ENCODE data around the gene KSR1. TPM values are rescaled to one million over a fixed set of nuclear protein-coding genes. Genes with fewer than 3 reads are reported as not detected.

Gene KSR1
- total and polyA plus RNA-seq, 9 of the 15 experiments (the other 6 are each of a cell fraction or from before 2014, with no cell fraction given) = 1.4 to 51.7 (median 18.4) TPM

- TF ChIP-seq PREB (CRISPR knock-in tag; IDR thresholded peaks at IDR 0.05) = no peak
- peak; percentile 95 for TF ChIP-seq CBFA2T3 (IDR thresholded peaks at IDR 0.05)
- TF ChIP-seq ZNF280A (IDR thresholded peaks at IDR 0.05; ENCODE audit: low read depth, partially characterized antibody) = no peak
- TF ChIP-seq TSC22D4 (tag; IDR thresholded peaks at IDR 0.05) = no peak
- TF ChIP-seq ZC3H8 (IDR thresholded peaks at IDR 0.05) = no peak
- TF ChIP-seq POLR3G (IDR thresholded peaks at IDR 0.05; ENCODE audit: extremely low read depth, insufficient read length, insufficient replicate concordance) = no peak
- TF ChIP-seq SMARCA4 (IDR thresholded peaks at IDR 0.05) = peak; percentile 97
- no peak for TF ChIP-seq EZH2 (IDR thresholded peaks at IDR 0.05; ENCODE audit: borderline replicate concordance, low read depth, low read length)
- no peak for TF ChIP-seq ZNF12 (CRISPR knock-in tag; IDR thresholded peaks at IDR 0.05)
- no peak for TF ChIP-seq RUNX1 (IDR thresholded peaks at IDR 0.05; ENCODE audit: low read depth)
- peak; percentile 59 for TF ChIP-seq ATF4 (CRISPR knock-in tag; IDR thresholded peaks at IDR 0.05)
- no peak for TF ChIP-seq IRF9 (tag; IDR thresholded peaks at IDR 0.05)
- no peak for TF ChIP-seq HSF4 (CRISPR knock-in tag; IDR thresholded peaks at IDR 0.05; ENCODE audit: borderline replicate concordance)
- TF ChIP-seq MED1 (CRISPR knock-in tag; IDR thresholded peaks at IDR 0.05; ENCODE audit: borderline replicate concordance) = no peak
- no peak for TF ChIP-seq ZNF408 (CRISPR knock-in tag; IDR thresholded peaks at IDR 0.05; ENCODE audit: low read depth)
- no peak for TF ChIP-seq TAF7 (tag; IDR thresholded peaks at IDR 0.05)
- no peak for TF ChIP-seq U2AF1 (optimal IDR thresholded peaks at IDR 0.05; ENCODE audit: low read depth, low read length)
- TF ChIP-seq GMEB1 (CRISPR knock-in tag; IDR thresholded peaks at IDR 0.05) = peak; percentile 25; the same call in 1 of the 2 replicates
- TF ChIP-seq ATF2 (CRISPR knock-in tag; IDR thresholded peaks at IDR 0.05) = no peak
- peak; percentile 93 for TF ChIP-seq MEIS2 (IDR thresholded peaks at IDR 0.05; ENCODE audit: partially characterized antibody)
- TF ChIP-seq KLF1 (tag; IDR thresholded peaks at IDR 0.05) = peak; percentile 35; the same call in 1 of the 2 replicates
Measured at GRCh38 chr17:27602721-27603420, 146.6 kb downstream of the KSR1 start (continued).
